Neutrophil (primary cell): ENCODE results near the gene EML3.
"Not testable (repeated sequence)": the region's sequence is repeated elsewhere in the genome, so short reads cannot be mapped to it uniquely, and the experiment has no call there.

Source experiments
- H3K27ac ChIP-seq: fragments of 200-600 bp; sonication (generic); 2 replicates; pipeline ENCODE4 v1.5.1; 2016; ENCODE audit warnings: mild to moderate bottlenecking, moderate library complexity
- H3K27me3 ChIP-seq: fragments of 200-600 bp; sonication (generic); 2 replicates; pipeline ENCODE4 v1.6.0; 2016; ENCODE audit warnings: mild to moderate bottlenecking
- H3K36me3 ChIP-seq: fragments of 200-600 bp; sonication (generic); 2 replicates; pipeline ENCODE4 v1.5.1; 2017
- H3K4me1 ChIP-seq, 2 experiments: fragments of 200-600 bp in 1 of 2; sonication (generic) in 1 of 2; 1 replicate in 1 of 2; 2 replicates in 1 of 2; pipeline versions ENCODE4 v1.5.1 to v1.6.1; 2013 to 2016; ENCODE audit warnings: low read depth in 1 of 2, low read length in 1 of 2, mild to moderate bottlenecking in 1 of 2, moderate library complexity in 1 of 2; ENCODE audit not compliant: control insufficient read depth in 1 of 2, insufficient read depth in 1 of 2
- H3K4me3 ChIP-seq, 2 experiments: fragments of 200-600 bp in 1 of 2; sonication (generic) in 1 of 2; 1 replicate in 1 of 2; 2 replicates in 1 of 2; pipeline ENCODE4 v1.5.1; 2013 to 2016; ENCODE audit warnings: low read depth in 1 of 2, low read length in 1 of 2, mild to moderate bottlenecking in 1 of 2, moderate library complexity in 1 of 2
- H3K9me3 ChIP-seq: fragments of 200-600 bp; sonication (generic); 2 replicates; pipeline ENCODE4 v1.5.1; 2016
- TF ChIP-seq, protein P1 (sequence below): fragments of 200-600 bp; sonication (generic); IDR thresholded peaks from 2 replicates; pipeline ENCODE4 v1.5.1; 2016; ENCODE audit warnings: antibody characterized with exemption

EML3 gene, protein sequence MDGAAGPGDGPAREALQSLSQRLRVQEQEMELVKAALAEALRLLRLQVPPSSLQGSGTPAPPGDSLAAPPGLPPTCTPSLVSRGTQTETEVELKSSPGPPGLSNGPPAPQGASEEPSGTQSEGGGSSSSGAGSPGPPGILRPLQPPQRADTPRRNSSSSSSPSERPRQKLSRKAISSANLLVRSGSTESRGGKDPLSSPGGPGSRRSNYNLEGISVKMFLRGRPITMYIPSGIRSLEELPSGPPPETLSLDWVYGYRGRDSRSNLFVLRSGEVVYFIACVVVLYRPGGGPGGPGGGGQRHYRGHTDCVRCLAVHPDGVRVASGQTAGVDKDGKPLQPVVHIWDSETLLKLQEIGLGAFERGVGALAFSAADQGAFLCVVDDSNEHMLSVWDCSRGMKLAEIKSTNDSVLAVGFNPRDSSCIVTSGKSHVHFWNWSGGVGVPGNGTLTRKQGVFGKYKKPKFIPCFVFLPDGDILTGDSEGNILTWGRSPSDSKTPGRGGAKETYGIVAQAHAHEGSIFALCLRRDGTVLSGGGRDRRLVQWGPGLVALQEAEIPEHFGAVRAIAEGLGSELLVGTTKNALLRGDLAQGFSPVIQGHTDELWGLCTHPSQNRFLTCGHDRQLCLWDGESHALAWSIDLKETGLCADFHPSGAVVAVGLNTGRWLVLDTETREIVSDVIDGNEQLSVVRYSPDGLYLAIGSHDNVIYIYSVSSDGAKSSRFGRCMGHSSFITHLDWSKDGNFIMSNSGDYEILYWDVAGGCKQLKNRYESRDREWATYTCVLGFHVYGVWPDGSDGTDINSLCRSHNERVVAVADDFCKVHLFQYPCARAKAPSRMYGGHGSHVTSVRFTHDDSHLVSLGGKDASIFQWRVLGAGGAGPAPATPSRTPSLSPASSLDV

DNA sequence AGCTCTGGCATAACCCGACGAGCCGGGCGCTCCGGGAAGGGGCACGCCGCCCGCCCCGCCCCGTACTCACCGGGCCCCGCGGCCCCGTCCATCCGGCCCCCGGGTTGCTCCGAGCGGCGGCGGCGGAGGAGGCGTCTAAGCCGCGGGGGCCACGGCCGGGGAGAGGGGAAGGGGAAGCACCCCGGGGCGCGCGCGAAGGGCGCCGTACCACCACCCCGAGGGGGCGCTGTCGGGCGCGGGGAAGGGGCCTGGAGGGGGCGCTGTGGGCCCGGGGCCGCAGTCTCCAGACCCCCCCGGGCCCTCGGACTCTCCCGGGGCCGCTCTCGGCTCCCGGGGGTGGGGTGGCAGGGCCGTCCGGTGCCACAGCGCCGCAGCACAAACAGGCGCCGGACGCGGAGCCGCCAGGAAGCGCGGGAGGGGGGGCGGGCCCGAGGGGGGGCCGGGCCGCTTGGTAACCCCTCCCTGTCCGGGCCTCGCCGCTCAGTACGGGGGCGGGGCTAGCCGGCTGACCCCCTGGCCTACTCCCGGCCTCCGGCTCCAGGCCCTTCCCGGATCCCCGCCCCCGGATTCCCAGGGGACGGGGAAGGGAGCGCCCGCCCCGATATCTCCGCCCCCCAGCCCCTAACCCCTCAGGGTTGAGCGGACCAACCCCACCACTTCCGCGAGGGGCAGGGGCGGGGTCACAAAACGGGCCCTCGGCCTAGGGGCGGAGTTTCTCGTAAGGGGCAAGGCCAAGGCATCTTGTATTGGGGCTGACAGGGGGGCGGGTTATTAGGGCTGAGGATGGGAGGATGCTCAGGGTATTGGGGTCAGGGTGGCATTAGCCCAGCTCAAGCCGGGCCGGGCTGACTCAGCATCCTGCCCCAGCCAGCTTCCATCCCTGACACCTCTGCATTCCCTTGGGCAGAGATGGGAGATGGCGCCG, at the start of gene EML3, which contains the start of gene ROM1:
Gene EML3 (minus strand): TSS at position 410 of the 925 bp plus-strand sequence. CDS start 318 bp downstream, at position 92.
Gene ROM1 (plus strand): TSS at position 892 of the 925 bp plus-strand sequence. CDS start 25 bp downstream, at position 917.
- TF ChIP-seq, protein P1, sequence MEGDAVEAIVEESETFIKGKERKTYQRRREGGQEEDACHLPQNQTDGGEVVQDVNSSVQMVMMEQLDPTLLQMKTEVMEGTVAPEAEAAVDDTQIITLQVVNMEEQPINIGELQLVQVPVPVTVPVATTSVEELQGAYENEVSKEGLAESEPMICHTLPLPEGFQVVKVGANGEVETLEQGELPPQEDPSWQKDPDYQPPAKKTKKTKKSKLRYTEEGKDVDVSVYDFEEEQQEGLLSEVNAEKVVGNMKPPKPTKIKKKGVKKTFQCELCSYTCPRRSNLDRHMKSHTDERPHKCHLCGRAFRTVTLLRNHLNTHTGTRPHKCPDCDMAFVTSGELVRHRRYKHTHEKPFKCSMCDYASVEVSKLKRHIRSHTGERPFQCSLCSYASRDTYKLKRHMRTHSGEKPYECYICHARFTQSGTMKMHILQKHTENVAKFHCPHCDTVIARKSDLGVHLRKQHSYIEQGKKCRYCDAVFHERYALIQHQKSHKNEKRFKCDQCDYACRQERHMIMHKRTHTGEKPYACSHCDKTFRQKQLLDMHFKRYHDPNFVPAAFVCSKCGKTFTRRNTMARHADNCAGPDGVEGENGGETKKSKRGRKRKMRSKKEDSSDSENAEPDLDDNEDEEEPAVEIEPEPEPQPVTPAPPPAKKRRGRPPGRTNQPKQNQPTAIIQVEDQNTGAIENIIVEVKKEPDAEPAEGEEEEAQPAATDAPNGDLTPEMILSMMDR, result peak; percentile 98
- Histone ChIP-seq H3K4me3 (peak within 1 kb of the TSS; percentile 79 to 91), H3K27me3 (no peaks in the 10 kb centered on the region), H3K9me3 (no peaks in the 10 kb centered on the region), H3K27ac (peak within 1 kb of the TSS; percentile 95), H3K4me1 (peaks cover 34 to 36% of the 10 kb centered on the region in 2 experiments), H3K36me3 (peaks cover 22% of the 10 kb centered on the region)

DNA sequence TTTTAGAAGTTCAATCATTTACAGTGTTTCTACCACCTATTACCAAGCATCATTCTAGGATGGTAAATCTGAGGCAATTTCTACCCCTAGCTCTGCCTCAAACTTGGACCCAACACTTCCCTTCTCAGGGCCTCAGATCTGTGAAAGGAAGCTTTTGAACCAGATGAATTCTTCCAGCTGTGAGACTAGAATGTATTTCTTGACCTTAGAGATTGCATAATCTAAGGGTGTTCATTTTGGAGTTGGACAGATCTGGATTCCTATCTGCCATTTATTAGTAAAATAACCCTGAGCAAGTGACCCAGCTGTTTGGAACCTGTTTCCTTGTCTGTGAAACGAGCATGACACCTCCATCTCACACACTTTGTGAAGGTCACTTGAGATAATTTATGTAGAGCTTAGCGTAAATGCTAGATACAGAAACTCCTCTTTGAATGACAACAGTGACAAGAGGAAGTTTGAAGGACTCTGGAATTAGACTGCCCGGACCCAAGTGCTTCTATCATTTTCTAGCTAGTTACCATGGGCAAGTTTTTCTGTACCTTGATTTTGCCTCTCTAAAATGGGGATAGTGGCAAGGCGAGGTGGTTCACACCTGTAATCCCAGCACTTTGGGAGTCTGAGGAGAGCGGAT, 44.3 kb upstream of the EML3 start:
- Histone ChIP-seq H3K4me3 (no peak overlapping the region), H3K27ac (no peak overlapping the region), H3K9me3 (no peaks in the 10 kb centered on the region), H3K27me3 (no peaks in the 10 kb centered on the region), H3K4me1 (peaks cover 9 to 19% of the 10 kb centered on the region in 2 experiments), H3K36me3 (no peaks in the 10 kb centered on the region)
- TF ChIP-seq, protein P1, result no peak

DNA sequence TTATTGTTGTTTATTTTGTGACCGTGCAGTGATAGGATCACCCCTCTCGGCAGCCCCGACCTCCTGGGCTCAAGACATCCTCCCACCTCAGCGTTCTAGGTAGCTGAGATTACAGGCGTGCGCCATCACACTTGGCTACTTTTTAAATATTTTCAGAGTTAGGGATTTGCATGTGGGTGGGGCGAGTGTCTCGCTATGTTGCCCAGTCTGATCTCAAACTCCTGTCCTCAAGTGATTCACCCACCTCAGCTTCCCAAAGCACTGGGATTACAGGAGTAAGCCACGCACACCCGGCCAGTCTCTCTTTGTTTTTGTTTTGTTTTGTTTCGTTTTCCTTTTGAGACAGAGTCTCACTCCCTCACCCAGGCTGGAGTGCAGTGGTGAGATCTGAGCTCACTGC, 41.7 kb upstream of the EML3 start:
- peaks cover 6% of the 10 kb centered on the region for H3K36me3 ChIP-seq
- H3K27ac ChIP-seq, result no peak overlapping the region
- peaks cover 9 to 22% of the 10 kb centered on the region in 2 experiments for H3K4me1 ChIP-seq
- H3K4me3 ChIP-seq, result peak overlapping the region in 1 of 2 experiments; percentile 94
- TF ChIP-seq, protein P1, result no peak
- H3K9me3 ChIP-seq, result no peaks in the 10 kb centered on the region
- H3K27me3 ChIP-seq, result no peaks in the 10 kb centered on the region

DNA sequence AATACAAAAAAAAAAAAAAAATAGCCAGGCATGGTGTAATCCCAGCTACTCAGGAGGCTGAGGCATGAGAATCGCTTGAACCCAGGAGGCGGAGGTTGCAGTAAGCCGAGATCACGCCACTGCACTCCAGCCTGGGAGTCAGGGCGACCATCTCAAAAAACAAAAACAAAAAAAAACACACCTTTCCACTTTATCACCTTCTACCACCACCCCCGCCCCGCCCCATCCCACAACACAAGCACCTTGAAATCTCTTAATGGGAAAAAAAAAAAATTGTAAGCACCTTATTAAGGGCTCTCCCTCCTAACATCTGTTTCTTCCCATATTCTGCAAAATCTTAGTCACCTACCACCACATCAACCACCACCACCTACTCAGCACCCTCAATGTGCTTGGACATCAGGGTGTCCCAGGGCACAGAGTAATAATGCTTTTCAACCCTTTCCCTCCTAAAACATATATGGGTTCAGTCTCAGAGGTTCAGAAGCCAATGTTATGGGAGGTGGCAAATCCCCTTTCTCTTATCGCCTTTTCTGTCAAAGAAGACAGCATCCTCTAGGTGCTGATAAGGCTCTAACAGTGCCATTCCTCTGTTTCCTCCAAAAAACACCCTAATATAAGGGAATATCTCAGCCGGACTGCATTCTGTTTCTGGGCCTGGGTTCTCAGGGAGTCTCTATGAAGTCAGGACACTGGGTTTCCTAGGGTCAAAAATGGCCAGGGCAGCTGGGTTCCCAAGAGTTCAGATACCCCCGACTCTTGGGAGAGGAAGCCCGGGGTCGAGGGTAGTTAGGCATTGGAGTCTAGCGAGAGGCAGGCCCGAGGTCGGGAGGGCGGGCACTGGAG, 39.8 kb upstream of the EML3 start:
- Histone ChIP-seq H3K9me3 (no peaks in the 10 kb centered on the region), H3K27ac (peak overlapping the region; percentile 88), H3K27me3 (no peaks in the 10 kb centered on the region), H3K36me3 (peaks cover 18% of the 10 kb centered on the region), H3K4me3 (peak overlapping the region; percentile 90 to 94), H3K4me1 (peaks cover 9 to 22% of the 10 kb centered on the region in 2 experiments)
- TF ChIP-seq, protein P1, result no peak

DNA sequence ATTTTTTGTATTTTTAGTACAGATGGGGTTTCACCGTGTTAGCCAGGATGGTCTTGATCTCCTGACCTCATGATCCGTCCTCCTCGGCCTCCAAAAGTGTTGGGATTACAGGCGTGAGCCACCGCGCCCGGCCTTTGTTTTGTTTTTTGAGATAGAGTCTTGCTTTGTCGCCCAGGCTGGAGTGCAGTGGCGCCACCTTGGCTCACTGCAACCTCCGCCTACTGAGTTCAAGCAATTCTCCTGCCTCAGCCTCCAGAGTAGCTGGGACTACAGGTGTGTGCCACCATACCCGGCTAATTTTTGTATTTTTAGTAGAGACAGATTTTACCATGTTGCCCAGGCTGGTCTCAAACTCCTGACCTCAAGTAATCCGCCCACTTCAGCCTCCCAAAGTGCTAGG, 37.7 kb upstream of the EML3 start:
- H3K4me3 ChIP-seq, H3K9me3 ChIP-seq, H3K27me3 ChIP-seq, H3K27ac ChIP-seq: not testable (repeated sequence)
- H3K36me3 ChIP-seq, result peaks cover 18% of the 10 kb centered on the region
- peaks cover 24 to 37% of the 10 kb centered on the region in 2 experiments for H3K4me1 ChIP-seq
